Thymus (tissue), 11 donors: ENCODE results near the gene MAP7D1. TPM values are rescaled to one million over a fixed set of nuclear protein-coding genes. Genes with fewer than 3 reads are reported as not detected.

Source experiments
- DNase-seq, 9 donors: peaks; one replicate each; pipeline ENCODE4 v3.0.0-alpha.2; 2013; ENCODE audit warnings: low spot score in 9 of 9, low read depth in 6 of 9, missing footprints in 1 of 9
- H3K27ac ChIP-seq, 2 donors: one replicate each; pipeline ENCODE4 v1.5.1; 2013; ENCODE audit warnings: control low read depth in 1 of 2, low read depth in 1 of 2, low read length in 1 of 2, mild to moderate bottlenecking in 1 of 2, moderate library complexity in 1 of 2
- H3K27me3 ChIP-seq, 2 donors: one replicate each; pipeline ENCODE4 v1.5.1; 2013; ENCODE audit warnings: low read length in 1 of 2; ENCODE audit not compliant: control insufficient read depth in 2 of 2, insufficient read depth in 1 of 2
- H3K36me3 ChIP-seq, 2 donors: one replicate each; pipeline ENCODE4 v1.5.1; 2013; ENCODE audit warnings: low read length in 1 of 2, mild to moderate bottlenecking in 1 of 2, moderate library complexity in 1 of 2; ENCODE audit not compliant: control insufficient read depth in 2 of 2, insufficient read depth in 2 of 2
- H3K4me1 ChIP-seq, 2 donors: one replicate each; pipeline ENCODE4 v1.5.1; 2013; ENCODE audit warnings: low read length in 2 of 2; ENCODE audit not compliant: control insufficient read depth in 2 of 2, insufficient read depth in 2 of 2
- H3K4me3 ChIP-seq, 2 donors: one replicate each; pipeline ENCODE4 v1.5.1; 2013; ENCODE audit warnings: low read length in 2 of 2, control low read depth in 1 of 2, mild to moderate bottlenecking in 1 of 2
- H3K9me3 ChIP-seq, 2 donors: one replicate each; pipeline ENCODE4 v1.5.1; 2013; ENCODE audit warnings: low read length in 1 of 2, mild to moderate bottlenecking in 1 of 2; ENCODE audit not compliant: control insufficient read depth in 2 of 2, insufficient read depth in 1 of 2
- WGBS: extraction: QIAGEN DNeasy Blood & Tissue Kit; methylation state at CpG from one replicate; pipeline ENCODE4 v1.1.7; 2013; 5-methylcytosine and 5-hydroxymethylcytosine counted together
- polyA plus RNA-seq: library from polyadenylated mRNA; stranded (reverse); fragments of 200-250 nt; gene quantifications from one replicate; pipeline ENCODE4 v1.2.3, GENCODE V29; 2013
- total RNA-seq: library from RNA; stranded (reverse); fragments of 120-200 nt; gene quantifications from one replicate; pipeline ENCODE4 v1.2.4, GENCODE V29; 2013
- donor health status: healthy.

Gene MAP7D1
- total and polyA plus RNA-seq, 2 donors, result 31.9 to 68.6 TPM

- Histone ChIP-seq H3K4me1 (no peaks in the 10 kb centered on the region), H3K36me3 (no peaks in the 10 kb centered on the region), H3K27ac (no peak overlapping the region), H3K27me3 (no peaks in the 10 kb centered on the region), H3K4me3 (no peak overlapping the region), H3K9me3 (no peaks in the 10 kb centered on the region)
- 88% methylated on average over 18 of the region's 18 CpGs for WGBS
- DNase-seq, result no peak
These were observed 40.7 kb upstream of the MAP7D1 start for GRCh38 chr1:36115200-36115669.

- H3K4me3 ChIP-seq, result no peak overlapping the region
- no peaks in the 10 kb centered on the region for H3K4me1 ChIP-seq
- H3K9me3 ChIP-seq, result no peaks in the 10 kb centered on the region
- H3K27me3 ChIP-seq, result no peaks in the 10 kb centered on the region
- DNase-seq, result no peak
- WGBS, result 92% methylated on average over 5 of the region's 5 CpGs
- H3K36me3 ChIP-seq, result no peaks in the 10 kb centered on the region
- H3K27ac ChIP-seq, result no peak overlapping the region
These were observed 40.0 kb upstream of the MAP7D1 start for GRCh38 chr1:36115931-36116330.

GRCh38 chr1:36116901-36117300, 39.1 kb upstream of the MAP7D1 start:
- H3K36me3 ChIP-seq, result no peaks in the 10 kb centered on the region
- no peak overlapping the region for H3K4me3 ChIP-seq
- WGBS, result 93% methylated on average over 5 of the region's 5 CpGs
- peaks cover 0 to 4% of the 10 kb centered on the region in 2 donors for H3K27me3 ChIP-seq
- H3K9me3 ChIP-seq, result no peaks in the 10 kb centered on the region
- no peaks in the 10 kb centered on the region for H3K4me1 ChIP-seq
- no peak for DNase-seq
- H3K27ac ChIP-seq, result no peak overlapping the region

- no peak for DNase-seq
- Histone ChIP-seq H3K27me3 (peaks cover 9 to 21% of the 10 kb centered on the region in 2 donors), H3K36me3 (no peaks in the 10 kb centered on the region), H3K4me3 (no peak overlapping the region), H3K27ac (no peak overlapping the region), H3K4me1 (peaks cover 0 to 7% of the 10 kb centered on the region in 2 donors), H3K9me3 (no peaks in the 10 kb centered on the region)
- WGBS, result 95% methylated on average over 10 of the region's 10 CpGs
These were observed 37.3 kb upstream of the MAP7D1 start for GRCh38 chr1:36118447-36119204.

DNA sequence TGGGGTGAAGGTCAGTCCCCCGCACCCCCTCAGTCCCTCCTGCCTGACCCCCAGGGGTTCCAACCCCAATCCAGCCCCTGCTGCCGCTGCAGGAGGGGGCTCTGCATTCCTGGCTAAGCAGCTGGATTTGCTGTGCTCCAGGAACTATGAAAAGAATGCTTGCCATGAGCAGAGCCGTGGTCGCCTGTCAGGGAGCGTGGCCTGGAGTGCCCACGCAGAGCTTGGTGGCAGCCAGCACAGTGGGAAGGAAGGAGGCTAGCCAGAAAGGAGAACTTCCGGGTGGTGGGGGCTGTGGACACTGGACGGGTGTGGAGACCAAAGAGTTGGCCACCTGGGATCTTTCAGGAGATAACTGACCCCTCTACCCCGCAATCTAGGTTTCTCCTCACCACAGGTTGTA, 36.5 kb upstream of the MAP7D1 start:
- Histone ChIP-seq H3K27ac (no peak overlapping the region), H3K27me3 (peaks cover 17 to 29% of the 10 kb centered on the region in 2 donors), H3K9me3 (no peaks in the 10 kb centered on the region), H3K4me1 (peaks cover 0 to 9% of the 10 kb centered on the region in 2 donors), H3K4me3 (no peak overlapping the region), H3K36me3 (no peaks in the 10 kb centered on the region)
- no peak for DNase-seq
- WGBS, result 90% methylated on average over 9 of the region's 9 CpGs

- H3K36me3 ChIP-seq, result no peaks in the 10 kb centered on the region
- H3K4me1 ChIP-seq, result peaks cover 0 to 16% of the 10 kb centered on the region in 2 donors
- no peak for DNase-seq
- 92% methylated on average over 12 of the region's 12 CpGs for WGBS
- peaks cover 31 to 55% of the 10 kb centered on the region in 2 donors for H3K27me3 ChIP-seq
- no peaks in the 10 kb centered on the region for H3K9me3 ChIP-seq
- no peak overlapping the region for H3K27ac ChIP-seq
- no peak overlapping the region for H3K4me3 ChIP-seq
These were observed 33.6 kb upstream of the MAP7D1 start for GRCh38 chr1:36122062-36123030.

GRCh38 chr1:36123356-36123755, 32.6 kb upstream of the MAP7D1 start:
- H3K4me3 ChIP-seq, result no peak overlapping the region
- WGBS, result 49% methylated on average over 8 of the region's 8 CpGs
- H3K27ac ChIP-seq, result no peak overlapping the region
- peaks cover 31 to 58% of the 10 kb centered on the region in 2 donors for H3K27me3 ChIP-seq
- peak in 3 of 9 donors; percentile 8 to 50 (median 21) for DNase-seq
- no peaks in the 10 kb centered on the region for H3K9me3 ChIP-seq
- peaks cover 0 to 16% of the 10 kb centered on the region in 2 donors for H3K4me1 ChIP-seq
- H3K36me3 ChIP-seq, result no peaks in the 10 kb centered on the region

DNA sequence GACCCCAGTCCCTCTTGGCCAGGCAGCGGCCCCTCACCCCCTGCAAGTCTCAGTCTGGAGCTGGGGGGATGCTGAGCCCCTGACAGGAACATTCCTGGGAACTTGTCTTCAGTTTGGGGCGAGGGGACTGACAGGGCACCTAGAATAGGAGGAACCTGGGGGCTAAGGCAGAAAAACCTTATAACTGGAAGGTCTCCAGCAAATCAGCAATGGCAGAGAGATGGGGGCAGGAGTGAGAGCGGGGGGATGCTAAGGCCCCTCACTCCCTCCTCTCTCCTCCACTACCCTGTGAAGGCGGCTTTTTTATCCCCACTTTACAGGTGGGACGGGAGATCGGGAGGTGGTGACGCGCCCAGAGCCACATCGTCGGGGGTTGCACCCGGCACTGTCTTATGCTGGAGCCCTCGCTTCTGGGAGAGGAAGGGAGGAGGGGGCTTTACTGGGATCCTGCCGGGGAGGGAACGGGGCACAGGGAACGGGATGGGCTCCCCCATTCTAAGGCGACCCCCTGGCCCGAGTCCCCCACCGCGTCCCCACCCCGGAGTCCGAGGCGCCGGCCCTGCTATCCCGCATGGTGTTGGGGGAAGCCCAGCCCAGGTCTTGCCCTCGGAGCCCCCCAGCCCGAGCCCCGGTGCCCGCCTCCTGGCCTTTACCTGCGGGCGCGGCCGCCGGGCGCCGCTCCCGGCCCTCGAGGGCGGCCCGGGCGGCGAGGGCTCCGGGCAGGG, 31.4 kb upstream of the MAP7D1 start:
- no peak for DNase-seq
- H3K9me3 ChIP-seq, result no peaks in the 10 kb centered on the region
- H3K4me1 ChIP-seq, result peaks cover 0 to 16% of the 10 kb centered on the region in 2 donors
- WGBS, result 36% methylated on average over 42 of the region's 42 CpGs
- no peak overlapping the region for H3K27ac ChIP-seq
- H3K36me3 ChIP-seq, result no peaks in the 10 kb centered on the region
- H3K27me3 ChIP-seq, result peaks cover 31 to 60% of the 10 kb centered on the region in 2 donors
- H3K4me3 ChIP-seq, result peak overlapping the region in 1 of 2 donors; percentile 45
